Hematopoietic multipotent progenitor cell treated with erythropoietin and hydrocortisone succinate and interleukin-3 and kit ligand, for 17 days (in vitro differentiated cells): ENCODE results near the gene STXBP1.

ENCODE experiments used
- DNase-seq: peaks from one replicate; pipeline ENCODE4 v3.0.0-alpha.2; 2015; ENCODE audit warnings: low spot score

Gene STXBP1

GRCh38 chr9:127658428-127658827 is 46.4 kb downstream of the STXBP1 start:
- DNase-seq = no peak

GRCh38 chr9:127660886-127661741 is 49.0 kb downstream of the STXBP1 start:
- no peak for DNase-seq

GRCh38 chr9:127662617-127663016 is 50.5 kb downstream of the STXBP1 start:
- DNase-seq = no peak

- no peak for DNase-seq
These were observed 52.2 kb downstream of the STXBP1 start for GRCh38 chr9:127664324-127664677.

- DNase-seq = no peak
These were observed 52.8 kb downstream of the STXBP1 start for GRCh38 chr9:127664678-127665507.

- DNase-seq = no peak
These were observed 55.2 kb downstream of the STXBP1 start for GRCh38 chr9:127667127-127667844.

- DNase-seq = no peak
These were observed 55.8 kb downstream of the STXBP1 start for GRCh38 chr9:127667906-127668305.

- no peak for DNase-seq
These were observed 61.2 kb downstream of the STXBP1 start for GRCh38 chr9:127673234-127673633.

GRCh38 chr9:127676638-127677037 is 64.6 kb downstream of the STXBP1 start:
- DNase-seq = no peak

GRCh38 chr9:127679506-127679905 is 67.4 kb downstream of the STXBP1 start:
- no peak for DNase-seq

GRCh38 chr9:127680226-127680625 is 68.1 kb downstream of the STXBP1 start:
- DNase-seq = no peak

GRCh38 chr9:127680846-127681245 is 68.8 kb downstream of the STXBP1 start:
- DNase-seq = no peak

GRCh38 chr9:127682351-127683136 is 70.5 kb downstream of the STXBP1 start:
- no peak for DNase-seq

- no peak for DNase-seq
These were observed 71.6 kb downstream of the STXBP1 start for GRCh38 chr9:127683723-127684122.

GRCh38 chr9:127684576-127684975 is 72.5 kb downstream of the STXBP1 start:
- DNase-seq = no peak

GRCh38 chr9:127686461-127687393 is 74.7 kb downstream of the STXBP1 start:
- no peak for DNase-seq

- DNase-seq = no peak
These were observed 77.4 kb downstream of the STXBP1 start for GRCh38 chr9:127689329-127690000.

- no peak for DNase-seq
These were observed 78.7 kb downstream of the STXBP1 start for GRCh38 chr9:127690735-127691134.

GRCh38 chr9:127692071-127692470 is 80.0 kb downstream of the STXBP1 start:
- no peak for DNase-seq

GRCh38 chr9:127693143-127693542 is 81.1 kb downstream of the STXBP1 start:
- no peak for DNase-seq
